Renal cortex interstitium (tissue), 11 donors: ENCODE data around the gene PRRC2B. TPM values are rescaled to one million over a fixed set of nuclear protein-coding genes. Genes with fewer than 3 reads are reported as not detected.

Source experiments
- DNase-seq, 11 donors: peaks; one replicate each; pipeline ENCODE4 v3.0.0-alpha.2; 2013; ENCODE audit warnings: low read depth in 9 of 11, low spot score in 4 of 11; ENCODE audit errors: extremely low read depth in 1 of 11
- polyA plus RNA-seq, 3 donors: library from polyadenylated mRNA; unstranded; fragments of 120-200 nt; gene quantifications; one replicate each; pipeline ENCODE4 v1.2.1, GENCODE V29; 2013; ENCODE audit not compliant: insufficient read length in 3 of 3

The PRRC2B gene
- polyA plus RNA-seq, 3 donors: 177 to 200 (median 196) TPM

GRCh38 chr9:131402738-131403492 is 9.0 kb downstream of the PRRC2B start:
- DNase-seq: no peak

- no peak for DNase-seq
These were observed 9.5 kb downstream of the PRRC2B start for GRCh38 chr9:131403493-131403773.

GRCh38 chr9:131404581-131404980 is 10.7 kb downstream of the PRRC2B start:
- no peak for DNase-seq

- DNase-seq: no peak
These were observed 11.1 kb downstream of the PRRC2B start for GRCh38 chr9:131404987-131405386.

GRCh38 chr9:131405428-131405827 is 11.5 kb downstream of the PRRC2B start:
- no peak for DNase-seq

GRCh38 chr9:131405858-131406537 is 12.1 kb downstream of the PRRC2B start:
- DNase-seq: no peak

- no peak for DNase-seq
These were observed 12.9 kb downstream of the PRRC2B start for GRCh38 chr9:131406563-131407436.

GRCh38 chr9:131407717-131408195 is 13.9 kb downstream of the PRRC2B start:
- no peak for DNase-seq

- no peak for DNase-seq
These were observed 15.6 kb downstream of the PRRC2B start for GRCh38 chr9:131409458-131409992.

- no peak for DNase-seq
These were observed 16.2 kb downstream of the PRRC2B start for GRCh38 chr9:131410044-131410491.

- DNase-seq: no peak
These were observed 18.1 kb downstream of the PRRC2B start for GRCh38 chr9:131411719-131412681.

GRCh38 chr9:131416509-131416908 is 22.6 kb downstream of the PRRC2B start:
- DNase-seq: no peak

- no peak for DNase-seq
These were observed 23.6 kb downstream of the PRRC2B start for GRCh38 chr9:131417264-131418142.

GRCh38 chr9:131418143-131419025 is 24.5 kb downstream of the PRRC2B start:
- no peak for DNase-seq

- DNase-seq: no peak
These were observed 25.2 kb downstream of the PRRC2B start for GRCh38 chr9:131419026-131419614.

GRCh38 chr9:131419716-131420115 is 25.8 kb downstream of the PRRC2B start:
- no peak for DNase-seq
